Islet precursor cell (in vitro differentiated cells): Measurements from ENCODE around the gene LMNA.
"Not testable (repeated sequence)": the region's sequence is repeated elsewhere in the genome, so short reads cannot be mapped to it uniquely, and the experiment has no call there.

Source experiments
- DNase-seq: peaks from one replicate; pipeline ENCODE4 v3.0.0-alpha.2; 2018

LMNA gene

DNA sequence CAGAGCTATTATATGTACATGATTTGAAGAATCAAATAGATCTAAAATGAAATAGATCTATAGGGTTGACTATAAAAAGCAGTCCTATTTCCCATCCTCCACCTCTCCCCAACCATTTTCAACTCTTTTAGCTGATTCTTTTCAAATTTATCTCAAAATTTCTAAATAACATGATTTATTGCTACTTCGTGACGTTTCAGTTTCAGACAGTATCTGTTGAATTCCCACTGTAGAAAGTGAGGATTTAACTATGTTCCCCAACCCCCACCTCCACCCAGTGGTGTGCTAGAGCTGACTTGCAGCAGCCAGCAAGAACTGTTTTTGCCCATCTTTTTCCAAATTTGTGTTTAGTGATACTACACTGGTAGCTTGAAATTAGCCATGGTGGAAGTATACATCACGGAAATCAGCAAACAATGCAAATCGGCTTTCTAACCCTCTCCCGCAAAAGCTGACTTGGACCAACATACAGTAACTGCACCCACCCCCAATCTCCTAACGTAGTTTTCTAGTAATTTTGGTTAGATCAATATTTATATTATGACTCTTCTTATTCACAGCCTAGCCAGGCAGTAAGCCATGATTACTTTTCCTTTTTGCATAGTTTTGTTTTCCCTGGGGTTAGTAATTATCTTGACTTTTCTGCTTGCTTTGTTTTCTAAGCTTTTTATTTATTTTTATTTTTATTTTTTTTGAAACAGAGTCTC lies 49.8 kb downstream of the LMNA start:
- DNase-seq = no peak

DNA sequence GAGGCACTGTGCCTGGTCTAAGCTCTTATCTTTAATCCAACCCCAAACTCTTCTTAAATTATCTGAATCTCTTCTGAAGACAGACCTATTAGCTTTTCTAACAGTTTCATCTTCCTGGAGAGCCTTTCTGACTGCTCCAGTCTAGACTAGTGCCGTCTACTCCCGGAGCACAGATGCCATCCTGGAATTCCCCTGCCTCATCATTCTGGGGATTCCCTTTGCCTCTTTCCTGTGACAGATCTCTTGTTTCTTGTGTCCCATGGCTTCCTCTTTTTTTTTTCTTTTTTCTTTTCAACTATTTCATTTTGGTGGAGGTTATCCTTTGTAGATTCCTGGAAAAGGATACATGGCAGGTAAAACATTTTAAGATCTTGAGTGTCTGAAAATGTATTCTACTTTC lies 50.6 kb downstream of the LMNA start:
- no peak for DNase-seq

DNA sequence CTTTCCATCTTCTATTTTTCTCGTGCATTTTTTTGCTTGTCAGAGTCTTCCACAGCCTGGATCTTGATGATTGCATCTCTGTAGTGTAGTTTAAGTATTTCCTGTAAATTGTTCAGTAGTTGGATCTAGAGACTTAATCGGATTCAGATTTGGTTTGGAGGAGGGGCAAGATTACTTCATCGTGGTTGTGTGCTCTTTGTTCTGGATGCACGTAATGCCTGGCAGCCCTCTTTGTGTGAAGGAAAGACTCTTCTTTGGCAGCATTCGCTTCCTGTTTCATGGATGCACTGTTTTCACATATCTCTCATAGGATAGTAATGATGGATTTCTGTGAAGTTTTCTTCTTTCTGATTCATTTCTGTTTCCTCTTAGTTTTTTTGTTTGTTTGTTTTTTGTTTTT lies 53.0 kb downstream of the LMNA start:
- DNase-seq = no peak

DNA sequence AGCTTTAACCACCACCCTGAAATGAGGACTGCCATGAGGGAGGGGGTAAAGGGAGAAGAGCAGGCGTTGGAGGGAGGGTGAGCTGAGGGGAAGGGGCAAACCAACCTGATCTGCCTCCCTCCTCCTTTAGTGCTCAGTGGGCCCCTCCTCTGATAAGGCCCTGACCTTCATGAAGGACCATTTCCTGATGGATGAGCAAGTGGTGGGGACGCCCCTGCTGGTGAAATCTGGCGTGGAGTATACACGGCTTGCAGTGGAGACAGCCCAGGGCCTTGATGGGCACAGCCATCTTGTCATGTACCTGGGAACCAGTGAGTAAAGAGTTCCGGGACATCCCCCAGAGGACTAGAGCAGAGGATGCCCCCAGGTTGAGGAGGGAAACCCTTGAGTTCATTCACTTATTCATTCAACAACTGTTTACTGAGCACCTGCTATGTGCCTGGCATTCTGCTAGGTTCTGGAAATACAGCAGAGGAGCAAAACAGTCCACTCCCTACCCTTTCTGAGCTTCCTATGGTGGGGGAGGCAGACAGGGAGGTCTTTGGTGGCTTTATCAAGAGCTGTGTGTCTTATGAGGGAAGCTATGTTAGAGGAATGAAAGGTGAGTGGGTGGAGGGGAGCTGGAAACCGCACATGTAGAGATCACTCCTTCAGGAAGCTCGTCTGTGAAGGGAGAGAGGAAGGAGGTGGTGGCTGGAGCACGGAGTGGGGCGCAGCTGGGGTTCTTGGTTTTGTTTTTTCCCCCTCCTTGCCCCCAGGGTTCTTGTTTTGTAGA lies 58.4 kb downstream of the LMNA start:
- no peak for DNase-seq

DNA sequence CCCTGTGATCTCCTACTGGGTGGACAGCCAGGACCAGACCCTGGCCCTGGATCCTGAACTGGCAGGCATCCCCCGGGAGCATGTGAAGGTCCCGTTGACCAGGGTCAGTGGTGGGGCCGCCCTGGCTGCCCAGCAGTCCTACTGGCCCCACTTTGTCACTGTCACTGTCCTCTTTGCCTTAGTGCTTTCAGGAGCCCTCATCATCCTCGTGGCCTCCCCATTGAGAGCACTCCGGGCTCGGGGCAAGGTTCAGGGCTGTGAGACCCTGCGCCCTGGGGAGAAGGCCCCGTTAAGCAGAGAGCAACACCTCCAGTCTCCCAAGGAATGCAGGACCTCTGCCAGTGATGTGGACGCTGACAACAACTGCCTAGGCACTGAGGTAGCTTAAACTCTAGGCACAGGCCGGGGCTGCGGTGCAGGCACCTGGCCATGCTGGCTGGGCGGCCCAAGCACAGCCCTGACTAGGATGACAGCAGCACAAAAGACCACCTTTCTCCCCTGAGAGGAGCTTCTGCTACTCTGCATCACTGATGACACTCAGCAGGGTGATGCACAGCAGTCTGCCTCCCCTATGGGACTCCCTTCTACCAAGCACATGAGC lies 62.2 kb downstream of the LMNA start:
- DNase-seq = no peak

DNA sequence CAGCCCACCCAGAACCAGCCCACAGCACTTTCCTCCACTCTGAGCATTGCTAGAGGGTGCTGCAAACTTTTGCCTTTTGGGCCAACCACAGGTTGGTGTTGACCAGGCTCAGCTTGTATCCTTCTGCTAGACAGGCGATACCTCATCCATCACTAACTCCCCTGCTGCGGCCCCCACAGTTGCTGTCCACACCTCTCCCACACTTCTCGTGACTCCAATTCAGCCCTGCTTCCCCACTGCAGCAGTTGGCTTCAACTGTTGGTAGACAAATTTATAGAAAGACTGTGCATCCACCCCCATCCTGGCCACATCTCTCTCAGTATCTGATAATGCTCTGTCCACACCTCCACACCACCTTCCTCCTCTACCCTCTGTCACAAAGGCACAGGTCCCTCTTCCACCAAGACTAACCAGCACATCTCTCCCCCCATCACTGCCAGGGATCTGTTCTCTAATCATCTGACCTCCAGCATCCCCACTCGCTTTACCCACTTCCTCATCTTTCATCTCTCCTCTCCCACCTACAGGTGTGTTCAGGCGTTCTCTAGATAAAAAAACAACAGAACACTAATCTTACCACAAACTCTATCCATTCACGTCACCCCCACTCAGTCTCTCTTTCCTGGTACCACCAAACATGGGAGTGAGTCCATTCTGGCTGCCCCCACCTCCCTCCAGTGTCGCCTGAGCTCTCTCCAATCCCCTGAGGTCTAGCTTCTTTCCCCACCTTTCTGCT lies 63.6 kb downstream of the LMNA start:
- DNase-seq = no peak

DNA sequence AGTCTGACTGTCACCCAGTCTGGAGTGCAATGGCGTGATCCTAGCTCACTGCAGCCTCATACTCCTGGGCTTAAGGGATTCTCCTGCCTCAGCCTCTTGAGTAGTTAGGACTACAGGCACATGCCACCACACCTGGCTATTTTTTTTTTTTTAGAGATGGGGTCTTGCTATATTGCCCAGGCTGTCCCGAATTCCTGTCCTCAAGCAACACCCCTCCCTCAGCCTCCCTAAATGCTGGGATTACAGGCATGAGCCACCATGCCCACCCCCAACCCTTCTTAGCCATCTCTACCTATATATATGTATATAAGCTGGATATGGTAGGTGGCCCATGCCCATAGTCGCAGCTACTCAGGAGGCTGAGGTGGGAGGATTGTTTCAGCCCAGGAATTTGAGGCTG lies 66.0 kb downstream of the LMNA start:
- no peak for DNase-seq

DNA sequence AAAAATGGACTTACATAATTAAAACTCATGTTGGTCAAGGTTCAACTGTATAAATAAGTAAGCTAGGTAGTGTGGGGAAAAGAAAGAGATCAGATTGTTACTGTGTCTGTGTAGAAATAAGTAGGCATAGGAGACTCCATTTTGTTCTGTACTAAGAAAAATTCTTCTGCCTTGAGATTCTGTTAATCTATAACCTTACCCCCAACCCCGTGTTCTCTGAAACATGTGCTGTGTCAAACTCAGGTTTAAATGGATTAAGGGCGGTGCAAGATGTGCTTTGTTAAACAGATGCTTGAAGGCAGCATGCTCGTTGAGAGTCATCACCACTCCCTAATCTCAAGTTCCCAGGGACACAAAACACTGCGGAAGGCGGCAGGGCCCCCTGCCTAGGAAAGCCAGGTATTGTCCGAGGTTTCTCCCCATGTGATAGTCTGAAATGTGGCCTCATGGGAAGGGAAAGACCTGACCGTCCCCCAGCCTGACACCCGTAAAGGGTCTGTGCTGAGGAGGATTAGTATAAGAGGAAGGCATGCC lies 66.9 kb downstream of the LMNA start:
- DNase-seq = peak; percentile 87

DNA sequence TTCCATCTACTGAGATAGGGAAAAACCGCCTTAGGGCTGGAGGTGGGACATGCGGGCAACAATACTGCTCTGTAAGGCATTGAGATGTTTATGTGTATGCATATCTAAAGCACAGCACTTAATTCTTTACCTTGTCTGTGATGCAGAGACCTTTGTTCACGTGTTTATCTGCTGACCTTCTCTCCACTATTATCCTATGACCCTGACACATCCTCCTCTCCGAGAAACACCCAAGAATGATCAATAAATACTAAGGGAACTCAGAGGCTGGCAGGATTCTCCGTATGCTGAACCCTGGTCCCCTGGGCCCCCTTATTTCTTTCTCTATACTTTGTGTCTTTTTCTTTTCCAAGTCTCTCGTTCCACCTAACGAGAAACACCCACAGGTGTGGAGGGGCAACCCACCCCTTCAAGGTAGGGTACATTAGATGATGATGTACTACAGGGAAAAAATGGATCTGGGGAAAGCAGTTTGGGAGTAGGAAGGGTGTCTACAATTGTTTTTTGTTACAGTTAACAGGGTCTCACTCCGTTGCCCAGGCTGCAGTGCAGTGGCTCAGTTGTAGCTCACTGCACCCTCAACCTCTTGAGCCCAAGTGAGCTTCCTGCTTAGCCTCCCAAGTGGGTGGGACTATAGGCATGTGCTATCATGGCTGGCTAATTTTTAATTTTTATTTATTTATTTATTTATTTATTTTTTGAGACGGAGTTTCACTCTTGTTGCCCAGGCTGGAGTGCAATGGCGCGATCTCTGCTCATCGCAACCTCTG lies 67.7 kb downstream of the LMNA start:
- DNase-seq = not testable (repeated sequence)

DNA sequence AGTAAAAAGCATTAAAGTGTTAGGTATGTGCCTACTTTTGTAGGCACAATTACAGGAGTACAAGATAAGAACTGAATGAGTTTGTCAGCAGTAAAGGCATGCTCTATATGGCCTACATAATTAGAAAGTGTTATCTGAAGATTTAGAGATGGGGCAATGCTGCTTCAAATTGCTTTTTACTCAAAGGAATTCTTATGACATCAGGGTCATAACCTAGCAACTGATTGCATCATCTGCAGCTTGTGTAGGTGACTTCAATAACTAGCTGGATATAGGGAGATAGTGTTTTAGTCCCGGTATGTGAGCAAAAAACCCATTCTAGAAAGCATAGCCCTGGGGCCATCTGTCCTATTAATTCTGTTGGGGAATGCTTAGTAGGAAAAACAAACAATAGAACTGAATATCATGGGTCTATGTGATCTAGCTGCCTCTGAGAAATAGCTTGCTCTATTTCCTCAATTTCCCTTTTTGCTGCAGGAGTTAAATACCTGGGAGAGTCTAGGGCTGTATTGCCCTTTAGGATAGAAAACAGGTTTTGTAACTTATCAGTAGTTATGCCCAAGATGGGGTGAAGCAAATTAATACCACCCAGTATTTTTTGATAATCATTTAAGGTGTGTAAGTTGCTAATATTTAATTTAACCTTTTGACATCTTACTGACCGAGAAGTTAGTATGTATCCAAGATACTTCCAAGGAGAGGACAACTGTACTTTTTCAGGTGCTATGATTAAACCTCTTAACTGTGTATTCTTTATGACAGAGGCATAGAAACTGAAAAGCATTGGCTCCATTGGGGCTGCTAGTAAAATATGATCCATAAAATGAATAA lies 72.1 kb downstream of the LMNA start:
- not testable (repeated sequence) for DNase-seq
